Mesenchymal stem cell (in vitro differentiated cells and primary cell): ENCODE measurements around the gene VN1R5.

Experiments
- DNase-seq: peaks from one replicate; pipeline ENCODE4 v3.0.0-alpha.2; 2013
- H2AFZ ChIP-seq: one replicate; pipeline ENCODE4 v1.6.1; 2013; ENCODE audit warnings: low read depth, mild to moderate bottlenecking, control low read depth, inconsistent platforms, low read length, moderate library complexity
- H2AK5ac ChIP-seq: 2 replicates; pipeline ENCODE4 v1.6.1; 2013; ENCODE audit warnings: low read length, moderate library complexity, mild to moderate bottlenecking, inconsistent platforms; ENCODE audit not compliant: severe bottlenecking
- H2BK120ac ChIP-seq: one replicate; pipeline ENCODE4 v1.6.1; 2013; ENCODE audit warnings: low read depth, mild to moderate bottlenecking, inconsistent platforms, low read length, moderate library complexity
- H2BK12ac ChIP-seq, 2 experiments: one replicate each; pipeline ENCODE4 v1.6.1; 2013; ENCODE audit warnings: inconsistent platforms in 2 of 2, low read length in 2 of 2, mild to moderate bottlenecking in 2 of 2, moderate library complexity in 2 of 2, control low read depth in 1 of 2
- H2BK15ac ChIP-seq: one replicate; pipeline ENCODE4 v1.6.1; 2013; ENCODE audit warnings: mild to moderate bottlenecking, low read depth, inconsistent platforms; ENCODE audit not compliant: poor library complexity, severe bottlenecking
- H2BK5ac ChIP-seq: 2 replicates; pipeline ENCODE4 v1.6.1; 2013; ENCODE audit warnings: low read depth, mild to moderate bottlenecking, low read length, control low read depth, inconsistent platforms; ENCODE audit not compliant: poor library complexity, severe bottlenecking
- H3K14ac ChIP-seq, 2 experiments: one replicate each; pipeline ENCODE4 v1.6.1; 2013; ENCODE audit warnings: inconsistent platforms in 2 of 2, low read length in 2 of 2, control low read depth in 1 of 2, mild to moderate bottlenecking in 1 of 2, moderate library complexity in 1 of 2
- H3K18ac ChIP-seq, 2 experiments: one replicate each; pipeline ENCODE4 v1.6.1; 2013; ENCODE audit warnings: inconsistent platforms in 2 of 2, low read length in 2 of 2, control low read depth in 1 of 2, low read depth in 1 of 2, mild to moderate bottlenecking in 1 of 2
- H3K23ac ChIP-seq, 2 experiments: one replicate each; pipeline ENCODE4 v1.6.1; 2013; ENCODE audit warnings: inconsistent platforms in 2 of 2, low read length in 2 of 2, mild to moderate bottlenecking in 2 of 2, moderate library complexity in 2 of 2, control low read depth in 1 of 2
- H3K27ac ChIP-seq: 2 replicates; pipeline ENCODE4 v1.5.1; 2013; ENCODE audit warnings: mild to moderate bottlenecking, moderate library complexity, low read length, control low read depth, inconsistent platforms; ENCODE audit not compliant: poor library complexity, severe bottlenecking
- H3K27me3 ChIP-seq, 2 experiments: 2 replicates each; pipeline versions ENCODE4 v1.6.1 to v1.7.0; 2013; ENCODE audit warnings: low read length in 2 of 2, mild to moderate bottlenecking in 2 of 2, moderate library complexity in 2 of 2, control low read depth in 1 of 2, inconsistent platforms in 1 of 2; ENCODE audit not compliant: control insufficient read depth in 1 of 2, insufficient read depth in 1 of 2
- H3K36me3 ChIP-seq, 2 experiments: 2 replicates each; pipeline versions ENCODE4 v1.6.1 to v1.7.0; 2013; ENCODE audit warnings: low read length in 2 of 2, control low read depth in 1 of 2, inconsistent platforms in 1 of 2, low read depth in 1 of 2, mild to moderate bottlenecking in 1 of 2; ENCODE audit not compliant: insufficient read depth in 2 of 2, control insufficient read depth in 1 of 2
- H3K4ac ChIP-seq, 2 experiments: one replicate each; pipeline ENCODE4 v1.6.1; 2013; ENCODE audit warnings: inconsistent platforms in 2 of 2, low read length in 2 of 2, mild to moderate bottlenecking in 2 of 2, moderate library complexity in 2 of 2, control low read depth in 1 of 2, low read depth in 1 of 2
- H3K4me1 ChIP-seq: 2 replicates; pipeline ENCODE4 v1.6.1; 2013; ENCODE audit warnings: low read depth, low read length, control low read depth; ENCODE audit not compliant: control insufficient read depth, insufficient read depth
- H3K4me2 ChIP-seq: 2 replicates; pipeline ENCODE4 v1.6.1; 2013; ENCODE audit warnings: low read length, mild to moderate bottlenecking, inconsistent platforms; ENCODE audit not compliant: poor library complexity, severe bottlenecking
- H3K4me3 ChIP-seq, 2 experiments: 2 replicates each; pipeline versions ENCODE4 v1.5.1 to v1.7.0; 2013; ENCODE audit warnings: low read length in 2 of 2, mild to moderate bottlenecking in 2 of 2, control low read depth in 1 of 2, low read depth in 1 of 2; ENCODE audit not compliant: insufficient read depth in 1 of 2
- H3K79me1 ChIP-seq: replicated peaks from 2 replicates; pipeline ENCODE4 v1.6.1; 2013; ENCODE audit warnings: mild to moderate bottlenecking, control low read depth, low read length, inconsistent platforms; ENCODE audit not compliant: poor library complexity, severe bottlenecking
- H3K9ac ChIP-seq: 2 replicates; pipeline ENCODE4 v1.7.0; 2013; ENCODE audit warnings: mild to moderate bottlenecking, low read length, moderate library complexity
- H3K9me3 ChIP-seq: 2 replicates; pipeline ENCODE4 v1.7.0; 2013; ENCODE audit warnings: mild to moderate bottlenecking, low read length; ENCODE audit not compliant: control insufficient read depth
- H4K8ac ChIP-seq: one replicate; pipeline ENCODE4 v1.6.1; 2013; ENCODE audit warnings: inconsistent platforms, mild to moderate bottlenecking, low read length, moderate library complexity
- H4K91ac ChIP-seq: one replicate; pipeline ENCODE4 v1.6.1; 2013; ENCODE audit warnings: mild to moderate bottlenecking, low read length, inconsistent platforms
- WGBS: methylation state at CpG from one replicate; pipeline ENCODE4 v1.1.7; 2013; ENCODE audit warnings: mixed read lengths; 5-methylcytosine and 5-hydroxymethylcytosine counted together

The VN1R5 gene

GRCh38 chr1:247296599-247297180 is 40.8 kb downstream of the VN1R5 start:
- Histone ChIP-seq H3K27me3 (no peaks in the 10 kb centered on the region), H2AFZ (no peak overlapping the region), H3K18ac (no peak overlapping the region), H2BK5ac (no peak overlapping the region), H2BK15ac (no peak overlapping the region), H2BK12ac (no peak overlapping the region), H3K36me3 (peaks cover 26 to 27% of the 10 kb centered on the region in 2 experiments), H3K23ac (no peak overlapping the region), H3K9me3 (no peaks in the 10 kb centered on the region), H2BK120ac (no peak overlapping the region), H3K14ac (no peak overlapping the region), H3K27ac (no peak overlapping the region), H4K8ac (no peak overlapping the region), H3K4me1 (peaks cover 33% of the 10 kb centered on the region), H3K4me3 (no peak overlapping the region), H3K79me1 (peaks cover 8% of the 10 kb centered on the region), H3K4ac (no peak overlapping the region), H3K4me2 (no peak overlapping the region), H2AK5ac (peak overlapping the region; percentile 100), H3K9ac (no peak overlapping the region), H4K91ac (no peak overlapping the region)
- WGBS = 91% methylated on average over 8 of the region's 8 CpGs
- no peak for DNase-seq

GRCh38 chr1:247297263-247298123 is 41.6 kb downstream of the VN1R5 start:
- no peak for DNase-seq
- Histone ChIP-seq H3K27me3 (no peaks in the 10 kb centered on the region), H3K4me1 (peaks cover 26% of the 10 kb centered on the region), H3K9me3 (no peaks in the 10 kb centered on the region), H4K91ac (no peak overlapping the region), H3K18ac (no peak overlapping the region), H2BK120ac (no peak overlapping the region), H2BK5ac (no peak overlapping the region), H3K4ac (no peak overlapping the region), H2AK5ac (peak overlapping the region; percentile 28), H3K4me3 (no peak overlapping the region), H4K8ac (no peak overlapping the region), H3K9ac (no peak overlapping the region), H3K14ac (no peak overlapping the region), H3K23ac (no peak overlapping the region), H3K27ac (no peak overlapping the region), H3K79me1 (peaks cover 8% of the 10 kb centered on the region), H2BK12ac (no peak overlapping the region), H2AFZ (no peak overlapping the region), H2BK15ac (no peak overlapping the region), H3K4me2 (no peak overlapping the region), H3K36me3 (peaks cover 34 to 35% of the 10 kb centered on the region in 2 experiments)
- WGBS = 75% methylated on average over 8 of the region's 9 CpGs

- Histone ChIP-seq H2BK120ac (no peak overlapping the region), H2BK15ac (no peak overlapping the region), H3K18ac (no peak overlapping the region), H3K27ac (no peak overlapping the region), H3K36me3 (peaks cover 37 to 41% of the 10 kb centered on the region in 2 experiments), H4K8ac (no peak overlapping the region), H3K23ac (no peak overlapping the region), H3K9ac (no peak overlapping the region), H2AK5ac (no peak overlapping the region), H3K4ac (no peak overlapping the region), H2AFZ (no peak overlapping the region), H4K91ac (no peak overlapping the region), H3K27me3 (no peaks in the 10 kb centered on the region), H3K79me1 (peaks cover 8% of the 10 kb centered on the region), H3K4me3 (no peak overlapping the region), H3K9me3 (no peaks in the 10 kb centered on the region), H2BK5ac (no peak overlapping the region), H3K4me2 (no peak overlapping the region), H3K4me1 (peaks cover 24% of the 10 kb centered on the region), H3K14ac (no peak overlapping the region), H2BK12ac (no peak overlapping the region)
- no peak for DNase-seq
- 96% methylated on average over 4 of the region's 6 CpGs for WGBS
These were observed 42.2 kb downstream of the VN1R5 start for GRCh38 chr1:247298124-247298481.

DNA sequence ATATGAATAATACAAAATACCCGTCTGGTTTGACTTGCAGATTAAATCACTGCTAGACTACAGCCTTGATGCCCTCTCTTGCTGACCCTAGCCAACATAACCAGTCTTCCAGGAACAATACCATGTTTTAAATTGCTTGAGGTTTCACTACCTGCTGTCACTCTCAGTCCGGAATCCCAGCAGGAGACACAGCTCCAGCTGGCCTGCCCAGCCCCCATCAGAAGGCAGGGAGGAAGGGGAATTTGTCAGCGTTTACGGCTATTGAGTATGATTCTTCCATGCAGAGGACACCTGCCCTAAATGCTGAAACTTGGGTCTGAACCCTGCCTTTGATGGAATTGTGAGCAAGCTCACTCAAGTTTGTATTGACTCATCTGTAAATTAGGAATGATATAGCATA is 42.8 kb downstream of the VN1R5 start:
- Histone ChIP-seq H3K79me1 (peaks cover 8% of the 10 kb centered on the region), H4K8ac (no peak overlapping the region), H2BK120ac (no peak overlapping the region), H3K4me3 (no peak overlapping the region), H3K23ac (no peak overlapping the region), H3K27ac (no peak overlapping the region), H3K14ac (no peak overlapping the region), H3K9me3 (no peaks in the 10 kb centered on the region), H2AK5ac (no peak overlapping the region), H3K9ac (no peak overlapping the region), H2BK12ac (no peak overlapping the region), H3K4ac (no peak overlapping the region), H2BK5ac (no peak overlapping the region), H3K27me3 (no peaks in the 10 kb centered on the region), H2AFZ (no peak overlapping the region), H3K4me1 (peaks cover 21% of the 10 kb centered on the region), H3K36me3 (peaks cover 38 to 46% of the 10 kb centered on the region in 2 experiments), H3K18ac (no peak overlapping the region), H3K4me2 (no peak overlapping the region), H4K91ac (no peak overlapping the region), H2BK15ac (no peak overlapping the region)
- WGBS = 77% methylated on average over 4 of the region's 4 CpGs
- no peak for DNase-seq
